Umbilical cord (tissue), 2 donors: ENCODE results near the gene TXNDC15. TPM values are rescaled to one million over a fixed set of nuclear protein-coding genes. Genes with fewer than 3 reads are reported as not detected.
"Not testable (repeated sequence)": the region's sequence is repeated elsewhere in the genome, so short reads cannot be mapped to it uniquely, and the experiment has no call there.

ENCODE experiments used
- DNase-seq: peaks from one replicate; pipeline ENCODE4 v3.0.0-alpha.2; 2015; ENCODE audit warnings: low spot score
- total RNA-seq: library from RNA; depleted of rRNA; stranded (reverse); fragments of >200 nt; gene quantifications from one replicate; pipeline ENCODE4 v1.2.3, GENCODE V29; 2014; ENCODE audit warnings: low replicate concordance; ENCODE audit not compliant: insufficient read depth

The TXNDC15 gene
- total RNA-seq, 1 donor from 2014 or later, result 166 TPM

DNA sequence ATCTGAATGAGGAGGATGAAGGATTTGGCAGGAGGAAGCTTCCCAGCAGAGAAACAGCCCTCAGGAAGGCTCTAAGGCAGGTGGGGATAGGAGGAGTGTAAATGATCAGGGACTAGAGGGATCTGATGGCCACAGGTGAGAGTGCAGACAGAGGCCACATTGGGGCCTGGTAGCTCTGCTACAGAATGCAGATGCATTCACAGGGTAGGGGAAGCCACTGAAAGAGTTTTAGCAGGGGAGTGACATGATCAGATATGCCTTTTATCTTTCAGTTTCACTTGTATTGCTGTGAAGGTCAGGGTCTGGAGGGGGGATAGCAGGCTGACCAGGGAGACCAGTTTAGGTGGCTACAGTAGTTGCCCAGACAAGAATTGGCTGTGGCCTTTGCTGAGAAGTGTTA, 3.0 kb downstream of the TXNDC15 start:
- no peak for DNase-seq

DNA sequence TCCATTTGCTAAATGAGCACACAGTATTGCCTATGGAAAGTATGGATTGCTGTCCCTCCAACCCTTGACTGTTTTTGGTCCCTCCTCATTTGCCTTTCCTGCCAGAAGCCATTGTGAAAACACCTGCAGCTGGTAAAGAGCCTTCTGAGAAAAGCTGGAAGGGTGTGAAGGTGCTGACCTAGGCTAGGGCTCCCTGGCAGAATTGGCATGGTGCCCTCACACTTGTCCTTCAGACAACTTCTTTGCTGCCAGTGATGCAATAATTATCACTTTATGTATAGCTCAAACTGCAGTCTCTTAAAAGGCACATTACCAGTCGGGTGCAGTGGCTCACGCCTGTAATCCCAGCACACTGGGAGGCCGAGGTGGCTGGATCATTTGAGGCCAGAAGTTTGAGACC, 4.2 kb downstream of the TXNDC15 start:
- DNase-seq, result no peak

DNA sequence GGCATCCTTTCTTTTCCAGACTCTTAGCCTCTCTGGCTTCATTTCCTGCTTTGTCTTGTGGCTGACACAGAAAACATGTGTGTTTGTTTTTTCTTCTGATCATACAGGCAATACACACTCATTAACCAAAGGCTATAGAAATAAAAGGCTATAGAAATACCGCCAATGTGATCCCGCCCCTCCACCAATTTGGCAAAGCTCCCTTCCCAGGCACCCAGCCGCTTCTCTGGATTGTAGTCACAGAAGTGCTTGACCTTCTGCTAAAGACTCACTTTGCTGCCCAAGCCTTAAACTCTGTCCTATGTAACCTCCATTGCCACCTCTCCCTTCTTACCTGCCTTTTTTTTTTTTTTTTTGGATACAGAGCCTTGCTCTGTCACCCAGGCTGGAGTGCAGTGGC, 5.3 kb downstream of the TXNDC15 start:
- no peak for DNase-seq

GRCh38 chr5:134880937-134881336, 6.8 kb downstream of the TXNDC15 start:
- DNase-seq, result not testable (repeated sequence)

DNA sequence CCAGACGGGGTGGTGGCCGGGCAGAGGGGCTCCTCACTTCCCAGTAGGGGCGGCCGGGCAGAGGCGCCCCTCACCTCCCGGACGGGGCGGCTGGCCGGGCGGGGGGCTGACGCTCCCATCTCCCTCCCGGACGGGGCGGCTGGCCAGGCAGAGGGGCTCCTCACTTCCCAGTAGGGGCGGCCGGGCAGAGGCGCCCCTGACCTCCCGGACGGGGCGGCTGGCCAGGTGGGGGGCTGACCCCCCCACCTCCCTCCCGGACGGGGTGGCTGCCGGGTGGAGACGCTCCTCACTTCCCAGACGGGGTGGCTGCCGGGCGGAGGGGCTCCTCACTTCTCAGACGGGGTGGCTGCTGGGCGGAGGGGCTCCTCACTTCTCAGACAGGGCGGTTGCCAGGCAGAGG, 7.5 kb downstream of the TXNDC15 start:
- not testable (repeated sequence) for DNase-seq

DNA sequence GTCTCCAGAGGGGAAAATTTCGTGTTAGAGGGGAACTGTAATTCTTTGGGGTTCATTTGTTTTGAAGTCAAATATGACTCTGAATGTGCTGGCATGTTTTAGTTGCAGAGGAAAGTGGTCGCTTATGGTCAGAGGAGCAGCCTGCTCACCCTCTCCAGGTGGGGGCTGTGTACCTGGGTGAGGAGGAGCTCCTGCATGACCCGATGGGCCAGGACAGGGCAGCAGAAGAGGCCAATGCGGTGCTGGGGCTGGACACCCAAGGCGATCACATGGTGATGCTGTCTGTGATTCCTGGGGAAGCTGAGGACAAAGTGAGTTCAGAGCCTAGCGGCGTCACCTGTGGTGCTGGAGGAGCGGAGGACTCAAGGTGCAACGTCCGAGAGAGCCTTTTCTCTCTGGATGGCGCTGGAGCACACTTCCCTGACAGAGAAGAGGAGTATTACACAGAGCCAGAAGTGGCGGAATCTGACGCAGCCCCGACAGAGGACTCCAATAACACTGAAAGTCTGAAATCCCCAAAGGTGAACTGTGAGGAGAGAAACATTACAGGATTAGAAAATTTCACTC, 13.5 kb downstream of the TXNDC15 start:
- no peak for DNase-seq

DNA sequence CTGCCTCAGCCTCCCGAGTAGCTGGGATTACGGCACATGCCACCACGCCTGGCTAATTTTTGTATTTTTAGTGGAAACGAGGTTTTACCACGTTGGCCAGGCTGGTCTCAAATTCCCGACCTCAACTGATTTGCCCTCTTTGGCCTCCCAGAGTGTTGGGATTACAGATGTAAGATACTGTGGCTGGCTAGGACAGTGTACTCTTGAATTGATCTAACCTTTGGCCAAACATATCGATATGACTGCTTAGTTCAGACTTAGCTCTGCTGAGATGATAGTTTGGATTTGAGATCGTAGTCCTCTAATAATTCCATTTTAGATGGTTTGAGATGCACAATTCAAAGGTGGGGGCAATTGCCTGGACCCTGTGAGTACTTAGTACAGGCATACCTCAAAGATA, 15.2 kb downstream of the TXNDC15 start:
- no peak for DNase-seq

GRCh38 chr5:134891473-134891872, 17.3 kb downstream of the TXNDC15 start:
- no peak for DNase-seq

GRCh38 chr5:134892282-134892681, 18.1 kb downstream of the TXNDC15 start:
- DNase-seq, result no peak

DNA sequence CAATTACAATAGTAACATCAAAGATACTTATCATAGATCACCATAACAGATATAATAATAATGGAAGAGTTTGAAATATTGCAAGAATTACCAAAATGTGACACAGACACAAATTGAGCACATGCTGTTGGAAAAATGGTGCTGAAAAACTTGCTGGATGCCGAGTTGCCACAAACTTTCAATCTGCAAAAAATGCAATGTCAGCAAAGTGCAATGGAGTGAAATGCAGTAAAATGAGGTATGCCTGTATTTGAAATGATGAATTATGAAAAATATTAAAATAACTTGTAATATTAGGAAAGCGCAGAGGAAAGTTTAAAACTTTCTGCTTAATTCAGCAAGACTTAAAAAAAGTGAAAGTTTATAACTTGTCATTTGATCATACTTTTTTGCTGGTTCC, 18.8 kb downstream of the TXNDC15 start:
- no peak for DNase-seq

GRCh38 chr5:134893748-134894505, 19.8 kb downstream of the TXNDC15 start:
- no peak for DNase-seq

DNA sequence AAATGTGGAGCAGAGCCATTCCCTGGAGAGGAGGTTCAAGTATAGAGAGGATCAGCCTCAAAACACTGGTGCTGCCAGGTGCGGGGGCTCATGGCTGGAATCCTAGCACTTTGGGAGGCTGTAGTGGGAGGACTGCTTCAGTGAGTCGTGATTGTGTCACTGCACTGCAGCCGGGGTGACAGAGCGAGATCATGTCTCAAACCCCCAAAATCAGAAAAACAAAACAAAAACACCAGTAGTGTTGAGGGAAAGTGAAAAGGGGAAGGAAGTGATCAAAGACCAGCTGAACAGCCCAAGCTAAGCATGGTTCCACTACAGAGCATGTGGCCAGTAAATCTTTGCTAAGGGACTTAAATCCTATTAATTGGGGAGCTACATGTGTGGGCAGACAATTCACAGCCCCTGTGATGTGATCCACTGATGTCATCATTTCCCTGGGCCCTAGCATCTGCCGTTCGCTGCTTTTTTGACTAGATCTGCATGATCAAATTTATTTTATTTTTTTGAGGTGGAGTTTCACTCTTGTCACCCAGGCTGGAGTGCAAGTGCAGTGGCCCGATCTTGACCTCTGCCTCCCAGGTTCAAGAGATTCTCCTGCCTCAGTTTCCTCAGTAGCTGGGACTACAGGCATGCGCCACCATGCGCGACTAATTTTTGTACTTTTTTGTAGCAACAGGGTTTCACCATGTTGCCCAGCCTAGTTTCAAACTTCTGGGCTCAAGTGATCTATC, 28.1 kb downstream of the TXNDC15 start:
- no peak for DNase-seq

DNA sequence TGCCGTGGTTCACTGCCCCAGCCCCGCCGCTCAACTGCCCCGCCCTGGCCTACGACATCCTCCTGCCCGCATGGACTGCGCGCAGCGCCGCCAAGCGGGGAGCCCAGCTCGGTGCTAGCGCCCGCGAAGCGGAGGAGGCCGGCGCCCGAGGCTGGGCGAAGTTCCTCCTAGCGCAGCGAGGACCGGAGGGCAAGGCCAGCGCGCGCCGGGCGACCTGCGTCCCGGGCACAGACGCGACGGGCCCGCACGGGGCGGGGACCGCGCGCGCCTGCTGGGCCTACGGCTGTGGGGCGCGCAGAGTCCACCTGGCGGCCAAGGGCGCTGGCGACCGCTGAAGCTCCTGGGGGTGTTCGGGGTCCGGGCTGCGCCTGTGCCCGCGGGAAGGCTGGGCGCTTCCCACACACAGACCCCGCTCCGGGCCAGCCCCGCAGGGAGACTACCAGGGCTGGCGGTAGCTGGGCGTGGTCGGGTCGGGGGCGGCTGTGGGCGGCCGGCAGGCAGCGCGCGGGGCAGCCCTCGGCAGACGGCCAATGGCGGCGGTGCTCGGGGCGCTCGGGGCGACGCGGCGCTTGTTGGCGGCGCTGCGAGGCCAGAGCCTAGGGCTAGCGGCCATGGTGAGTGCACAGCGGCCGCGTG, 30.6 kb downstream of the TXNDC15 start, which contains the start of gene PCBD2:
Gene PCBD2, plus strand, starts transcription at position 522 of the 636 bp plus-strand sequence. Its CDS starts 9 bp downstream, at position 531.
- peak; percentile 92 for DNase-seq

GRCh38 chr5:134905246-134905996, 31.2 kb downstream of the TXNDC15 start:
- DNase-seq, result peak; percentile 78

GRCh38 chr5:134906811-134907210, 32.6 kb downstream of the TXNDC15 start:
- DNase-seq, result no peak

DNA sequence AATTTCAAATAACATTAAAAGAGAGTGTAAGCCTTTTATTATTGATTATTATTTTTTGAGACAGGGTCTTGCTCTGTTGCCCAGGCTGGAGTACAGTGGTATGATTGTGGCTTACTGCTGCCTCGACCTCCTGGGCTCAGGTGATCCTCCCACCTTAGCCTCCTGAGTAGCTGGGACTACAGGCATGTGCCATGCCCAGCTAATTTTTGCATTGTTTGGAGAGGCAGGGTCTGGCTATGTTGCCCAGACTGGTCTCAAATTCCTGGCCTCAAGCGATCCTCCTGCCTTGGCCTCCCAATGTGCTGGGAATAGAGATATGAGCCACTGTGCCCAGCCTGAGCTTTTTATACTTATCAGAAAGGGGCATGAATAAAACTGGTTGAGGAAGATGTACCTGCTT, 36.6 kb downstream of the TXNDC15 start:
- DNase-seq, result not testable (repeated sequence)

DNA sequence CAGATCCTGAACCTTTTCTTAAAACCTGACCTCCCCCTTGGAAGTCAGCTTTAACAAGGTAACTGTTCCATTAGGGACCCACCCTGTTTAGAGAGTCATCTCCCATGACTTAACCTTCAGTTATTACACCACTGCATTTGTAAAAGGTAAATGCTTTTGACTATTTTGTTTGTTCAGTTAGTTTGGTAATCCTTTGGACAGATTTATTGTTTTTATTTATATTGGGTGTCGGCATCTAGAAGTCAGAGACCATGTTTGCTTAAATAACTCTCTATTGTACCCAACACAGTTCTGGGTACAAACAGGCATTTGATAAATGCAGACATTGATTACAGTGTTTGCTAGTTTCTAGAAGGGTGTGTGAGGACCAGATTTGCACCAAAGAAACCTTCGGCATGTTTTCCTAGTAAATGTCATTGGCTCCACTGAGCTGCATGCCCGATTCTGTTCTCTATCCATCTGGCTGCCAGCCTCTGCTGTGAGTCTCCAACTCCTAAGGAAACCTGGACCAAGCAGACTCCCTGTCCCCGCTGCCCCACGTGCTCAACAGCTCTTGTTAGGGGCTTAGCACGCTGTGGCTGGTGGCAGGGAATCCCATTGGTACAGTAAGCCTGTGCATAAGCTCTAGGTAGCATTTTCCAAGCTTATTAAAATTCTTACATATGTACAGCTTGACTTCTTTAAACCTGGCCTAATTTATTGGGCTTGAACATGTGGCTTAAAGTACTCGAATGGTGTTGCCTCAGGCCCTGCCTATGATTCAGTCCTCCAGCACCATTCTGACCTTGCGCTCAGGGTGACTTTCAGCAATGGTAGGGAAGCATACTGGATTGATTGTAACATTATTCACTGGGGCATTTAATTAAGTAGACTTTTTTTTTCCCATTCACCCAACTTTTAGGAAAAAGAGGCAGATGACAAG, 37.4 kb downstream of the TXNDC15 start:
- DNase-seq, result no peak

DNA sequence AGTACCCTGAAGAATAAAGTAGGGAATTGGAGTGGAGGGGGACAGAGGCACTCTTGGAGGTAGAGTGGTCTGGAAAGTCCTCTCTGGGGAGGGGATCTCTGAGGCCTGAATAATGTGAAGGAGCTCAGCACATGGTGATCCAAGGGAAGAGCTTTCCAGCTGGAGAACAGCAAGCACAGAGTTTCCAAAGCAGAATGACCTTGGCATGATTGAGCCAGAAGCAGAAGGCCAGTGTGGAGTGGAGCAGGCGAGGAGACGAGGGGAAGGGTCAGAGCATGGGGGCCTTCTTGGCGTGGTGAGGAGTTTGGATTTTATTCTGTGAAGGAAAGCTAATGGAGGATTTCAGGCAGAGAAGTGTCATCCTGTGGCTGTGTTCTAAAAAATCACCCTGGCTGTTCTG, 39.1 kb downstream of the TXNDC15 start:
- no peak for DNase-seq

GRCh38 chr5:134913795-134914194, 39.6 kb downstream of the TXNDC15 start:
- no peak for DNase-seq

GRCh38 chr5:134917070-134917815, 43.1 kb downstream of the TXNDC15 start:
- DNase-seq, result no peak
